GM20431 (cell line): ENCODE measurements around the gene E2F1.

Source experiments
- in situ Hi-C: fragments of 300-500 bp; cut with MseI, MboI; formaldehyde crosslinking; loops from one replicate; pipeline ENCODE4 v1.15.0; 2020; ENCODE audit warnings: low sequenced_read_pairs; ENCODE audit not compliant: unreplicated experiment

Gene E2F1

GRCh38 chr20:33673410-33674293, 12.5 kb downstream of the E2F1 start:
- in situ Hi-C loops, result no loop called here

- in situ Hi-C loops, result no loop called here
These were observed 13.1 kb downstream of the E2F1 start for GRCh38 chr20:33673114-33673409.

GRCh38 chr20:33672426-33673113, 13.6 kb downstream of the E2F1 start:
- in situ Hi-C loops, result no loop called here

- in situ Hi-C loops, result no loop called here
These were observed 14.5 kb downstream of the E2F1 start for GRCh38 chr20:33671573-33672288.

- in situ Hi-C loops, result no loop called here
These were observed 15.3 kb downstream of the E2F1 start for GRCh38 chr20:33670715-33671499.

- in situ Hi-C loops, result no loop called here
These were observed 16.1 kb downstream of the E2F1 start for GRCh38 chr20:33669873-33670640.

GRCh38 chr20:33669224-33669623, 17.0 kb downstream of the E2F1 start:
- in situ Hi-C loops, result no loop called here

- in situ Hi-C loops, result no loop called here
These were observed 17.6 kb downstream of the E2F1 start for GRCh38 chr20:33668466-33669155.

- in situ Hi-C loops, result no loop called here
These were observed 18.3 kb downstream of the E2F1 start for GRCh38 chr20:33667676-33668465.

- in situ Hi-C loops, result no loop called here
These were observed 18.9 kb downstream of the E2F1 start for GRCh38 chr20:33667245-33667675.

- in situ Hi-C loops, result no loop called here
These were observed 19.6 kb downstream of the E2F1 start, which contains the start of gene ACTL10 for GRCh38 chr20:33666293-33667244. Gene ACTL10, plus strand, starts transcription at chr20:33666943. Its CDS starts 555 bp downstream, at chr20:33667498.

- in situ Hi-C loops, result no loop called here
These were observed 21.4 kb downstream of the E2F1 start for GRCh38 chr20:33664762-33665144.

GRCh38 chr20:33664085-33664761, 22.0 kb downstream of the E2F1 start:
- in situ Hi-C loops, result no loop called here

- in situ Hi-C loops, result no loop called here
These were observed 22.8 kb downstream of the E2F1 start for GRCh38 chr20:33663161-33664084.

- in situ Hi-C loops, result no loop called here
These were observed 24.0 kb downstream of the E2F1 start, which contains the start of gene C20orf144 for GRCh38 chr20:33662172-33662571. Gene C20orf144, plus strand, starts transcription at chr20:33662327. Its CDS starts 19 bp downstream, at chr20:33662346.
